Measurements from ENCODE around the gene AGR2. TPM values are rescaled to one million over a fixed set of nuclear protein-coding genes. Genes with fewer than 3 reads are reported as not detected.

The AGR2 gene
- total RNA-seq, 1 donor from 2014 or later, result 1.7 TPM

Other genes starting within 250 kb of the AGR2 start
- 78.0 TPM for gene ANKMY2, start 159.2 kb downstream of the AGR2 start, total RNA-seq
- 85.2 TPM for gene BZW2, start 158.8 kb downstream of the AGR2 start, total RNA-seq
- 91.9 TPM for gene TSPAN13, start 51.2 kb downstream of the AGR2 start, total RNA-seq
- not detected for gene AGR3, start 77.0 kb upstream of the AGR2 start, total RNA-seq

All from occipital lobe (tissue), 1 donor.